Activated naive CD8-positive, alpha-beta T cell treated with anti-CD3 and anti-CD28 coated beads for 36 hours (primary cell): ENCODE measurements around the gene FKBP1C. TPM values are rescaled to one million over a fixed set of nuclear protein-coding genes. Genes with fewer than 3 reads are reported as not detected.
"Not testable (repeated sequence)": the region's sequence is repeated elsewhere in the genome, so short reads cannot be mapped to it uniquely, and the experiment has no call there.

Experiments
- DNase-seq: peaks from one replicate; pipeline ENCODE4 v3.0.0; 2021
- H3K27ac Mint-ChIP-seq: one replicate; pipeline ENCODE4 v1.8.0; 2022; ENCODE audit warnings: mild to moderate bottlenecking, moderate library complexity, mixed read lengths
- H3K27me3 Mint-ChIP-seq: one replicate; pipeline ENCODE4 v1.8.0; 2022; ENCODE audit warnings: mild to moderate bottlenecking, mixed read lengths
- H3K36me3 Mint-ChIP-seq: one replicate; pipeline ENCODE4 v1.8.0; 2021; ENCODE audit warnings: mild to moderate bottlenecking, mixed read lengths
- H3K4me1 Mint-ChIP-seq: one replicate; pipeline ENCODE4 v1.8.0; 2021; ENCODE audit warnings: mixed read lengths
- H3K4me3 Mint-ChIP-seq: one replicate; pipeline ENCODE4 v1.8.0; 2022; ENCODE audit warnings: mild to moderate bottlenecking, moderate library complexity, mixed read lengths
- H3K9me3 Mint-ChIP-seq: one replicate; pipeline ENCODE4 v1.8.0; 2022; ENCODE audit warnings: mixed read lengths
- total RNA-seq, 2 experiments: library from RNA; stranded (reverse); gene quantifications; one replicate each; pipeline ENCODE4 v1.2.3, GENCODE V29; 2021

FKBP1C gene
- total RNA-seq, 2 experiments from 2014 or later = 1.5 TPM

- H3K4me1 Mint-ChIP-seq, DNase-seq, H3K27ac Mint-ChIP-seq, H3K4me3 Mint-ChIP-seq, H3K27me3 Mint-ChIP-seq, H3K9me3 Mint-ChIP-seq, H3K36me3 Mint-ChIP-seq: not testable (repeated sequence)
These were observed 19.2 kb downstream of the FKBP1C start for GRCh38 chr6:63230511-63230910.

GRCh38 chr6:63236398-63236817 lies 25.1 kb downstream of the FKBP1C start:
- Mint-ChIP-seq H3K9me3 (peaks cover 9% of the 10 kb centered on the region), H3K27me3 (peaks cover 4% of the 10 kb centered on the region), H3K4me1 (no peaks in the 10 kb centered on the region), H3K27ac (no peak overlapping the region), H3K36me3 (no peaks in the 10 kb centered on the region), H3K4me3 (no peak overlapping the region)
- DNase-seq = no peak

- Mint-ChIP-seq H3K27ac (no peak overlapping the region), H3K27me3 (no peaks in the 10 kb centered on the region), H3K9me3 (no peaks in the 10 kb centered on the region), H3K36me3 (no peaks in the 10 kb centered on the region), H3K4me1 (no peaks in the 10 kb centered on the region), H3K4me3 (no peak overlapping the region)
- DNase-seq = no peak
These were observed 34.2 kb downstream of the FKBP1C start for GRCh38 chr6:63245420-63245819.

- H3K9me3 Mint-ChIP-seq = no peaks in the 10 kb centered on the region
- H3K27ac Mint-ChIP-seq = no peak overlapping the region
- H3K4me3 Mint-ChIP-seq = no peak overlapping the region
- DNase-seq = no peak
- H3K36me3 Mint-ChIP-seq = no peaks in the 10 kb centered on the region
- no peaks in the 10 kb centered on the region for H3K27me3 Mint-ChIP-seq
- no peaks in the 10 kb centered on the region for H3K4me1 Mint-ChIP-seq
These were observed 34.6 kb downstream of the FKBP1C start for GRCh38 chr6:63245909-63246308.

GRCh38 chr6:63246581-63246980 lies 35.3 kb downstream of the FKBP1C start:
- H3K9me3 Mint-ChIP-seq = no peaks in the 10 kb centered on the region
- DNase-seq = no peak
- H3K27me3 Mint-ChIP-seq = no peaks in the 10 kb centered on the region
- H3K4me1 Mint-ChIP-seq = no peaks in the 10 kb centered on the region
- no peaks in the 10 kb centered on the region for H3K36me3 Mint-ChIP-seq
- H3K27ac Mint-ChIP-seq = no peak overlapping the region
- H3K4me3 Mint-ChIP-seq = no peak overlapping the region

GRCh38 chr6:63249875-63250482 lies 38.7 kb downstream of the FKBP1C start:
- DNase-seq = no peak
- H3K9me3 Mint-ChIP-seq = no peaks in the 10 kb centered on the region
- H3K27ac Mint-ChIP-seq = no peak overlapping the region
- H3K4me1 Mint-ChIP-seq = no peaks in the 10 kb centered on the region
- H3K27me3 Mint-ChIP-seq = no peaks in the 10 kb centered on the region
- H3K36me3 Mint-ChIP-seq = no peaks in the 10 kb centered on the region
- no peak overlapping the region for H3K4me3 Mint-ChIP-seq

- no peak overlapping the region for H3K4me3 Mint-ChIP-seq
- no peaks in the 10 kb centered on the region for H3K9me3 Mint-ChIP-seq
- H3K27ac Mint-ChIP-seq = no peak overlapping the region
- H3K36me3 Mint-ChIP-seq = no peaks in the 10 kb centered on the region
- no peaks in the 10 kb centered on the region for H3K4me1 Mint-ChIP-seq
- no peaks in the 10 kb centered on the region for H3K27me3 Mint-ChIP-seq
- no peak for DNase-seq
These were observed 47.9 kb downstream of the FKBP1C start for GRCh38 chr6:63259153-63259552.

GRCh38 chr6:63261820-63262219 lies 50.6 kb downstream of the FKBP1C start:
- no peak overlapping the region for H3K27ac Mint-ChIP-seq
- H3K36me3 Mint-ChIP-seq = no peaks in the 10 kb centered on the region
- no peak for DNase-seq
- H3K27me3 Mint-ChIP-seq = no peaks in the 10 kb centered on the region
- H3K9me3 Mint-ChIP-seq = no peaks in the 10 kb centered on the region
- H3K4me1 Mint-ChIP-seq = no peaks in the 10 kb centered on the region
- no peak overlapping the region for H3K4me3 Mint-ChIP-seq

Other genes with a start within 250 kb of the FKBP1C start
- gene LGSN, start 108.5 kb downstream of the FKBP1C start, total RNA-seq = not detected